Endometrium (tissue), 2 donors: Measurements from ENCODE around the gene EXOSC10.

Source experiments
- FAIRE-seq: peaks from 2 replicates; lab custom pipeline; 2012; peaks lifted over from hg19 to GRCh38; lab: Jason Lieb, UNC
- donor health status: control.
- donor health status: control.

The EXOSC10 gene

GRCh38 chr1:11099310-11100148, at the start of gene EXOSC10:
TSS of gene EXOSC10 (minus strand) at chr1:11099869. CDS start at chr1:11099831, 38 bp downstream.
- no peak for FAIRE-seq

- no peak for FAIRE-seq
These were observed 47.6 kb upstream of the EXOSC10 start for GRCh38 chr1:11147197-11147770.

GRCh38 chr1:11145741-11146140, 46.1 kb upstream of the EXOSC10 start:
- FAIRE-seq = no peak

- FAIRE-seq = no peak
These were observed 45.0 kb upstream of the EXOSC10 start for GRCh38 chr1:11144570-11145256.

GRCh38 chr1:11143907-11144306, 44.2 kb upstream of the EXOSC10 start:
- FAIRE-seq = no peak

- FAIRE-seq = no peak
These were observed 43.7 kb upstream of the EXOSC10 start for GRCh38 chr1:11143401-11143800.

GRCh38 chr1:11142618-11143391, 43.1 kb upstream of the EXOSC10 start:
- no peak for FAIRE-seq

GRCh38 chr1:11138952-11139351, 39.3 kb upstream of the EXOSC10 start:
- no peak for FAIRE-seq

GRCh38 chr1:11138029-11138428, 38.4 kb upstream of the EXOSC10 start:
- FAIRE-seq = no peak

GRCh38 chr1:11134898-11135266, 35.2 kb upstream of the EXOSC10 start:
- no peak for FAIRE-seq

- no peak for FAIRE-seq
These were observed 34.7 kb upstream of the EXOSC10 start for GRCh38 chr1:11134251-11134897.

- FAIRE-seq = no peak
These were observed 33.1 kb upstream of the EXOSC10 start for GRCh38 chr1:11132563-11133293.

- no peak for FAIRE-seq
These were observed 32.1 kb upstream of the EXOSC10 start for GRCh38 chr1:11131816-11132215.

GRCh38 chr1:11130406-11130805, 30.7 kb upstream of the EXOSC10 start:
- FAIRE-seq = no peak

GRCh38 chr1:11129649-11130390, 30.2 kb upstream of the EXOSC10 start:
- no peak for FAIRE-seq

- FAIRE-seq = no peak
These were observed 26.9 kb upstream of the EXOSC10 start for GRCh38 chr1:11126569-11126968.

GRCh38 chr1:11125931-11126330, 26.3 kb upstream of the EXOSC10 start:
- no peak for FAIRE-seq

- FAIRE-seq = no peak
These were observed 25.3 kb upstream of the EXOSC10 start for GRCh38 chr1:11124965-11125364.

GRCh38 chr1:11116318-11116717, 16.6 kb upstream of the EXOSC10 start:
- FAIRE-seq = no peak

GRCh38 chr1:11114966-11115365, 15.3 kb upstream of the EXOSC10 start:
- no peak for FAIRE-seq
